GM20000 (cell line): ENCODE data around the gene CTNNBL1.

Experiments
- DNase-seq: peaks from one replicate; pipeline ENCODE4 v3.0.0; 2012; ENCODE audit warnings: low spot score
- CTCF ChIP-seq: IDR thresholded peaks from 2 replicates; pipeline ENCODE4 v1.5.1; 2012; ENCODE audit warnings: mild to moderate bottlenecking, control low read depth; ENCODE audit errors: extremely low read depth, missing control alignments

The CTNNBL1 gene

GRCh38 chr20:37728635-37728983 lies 34.8 kb downstream of the CTNNBL1 start:
- no peak for DNase-seq
- no peak for TF ChIP-seq CTCF

GRCh38 chr20:37729452-37729851 lies 35.6 kb downstream of the CTNNBL1 start:
- DNase-seq: no peak
- TF ChIP-seq CTCF: no peak

GRCh38 chr20:37729909-37730308 lies 36.1 kb downstream of the CTNNBL1 start:
- no peak for DNase-seq
- no peak for TF ChIP-seq CTCF

GRCh38 chr20:37733416-37733815 lies 39.6 kb downstream of the CTNNBL1 start:
- TF ChIP-seq CTCF: no peak
- no peak for DNase-seq

- DNase-seq: no peak
- no peak for TF ChIP-seq CTCF
Measured at GRCh38 chr20:37734228-37734985, 40.6 kb downstream of the CTNNBL1 start.

GRCh38 chr20:37735541-37735940 lies 41.7 kb downstream of the CTNNBL1 start:
- TF ChIP-seq CTCF: no peak
- DNase-seq: no peak

GRCh38 chr20:37736132-37736531 lies 42.3 kb downstream of the CTNNBL1 start:
- no peak for DNase-seq
- no peak for TF ChIP-seq CTCF
